Gastroesophageal sphincter (tissue), 4 donors: ENCODE results near the gene CCPG1. TPM values are rescaled to one million over a fixed set of nuclear protein-coding genes. Genes with fewer than 3 reads are reported as not detected.

Experiments used
- ATAC-seq: fragments of 150-250 bp; one replicate; pipeline ENCODE4 v1.9.1; 2016; ENCODE audit warnings: mild to moderate bottlenecking, moderate library complexity
- H3K27ac ChIP-seq, 4 donors: fragments of 200-600 bp; sonication (generic) in 3 of 4; 1 replicate in 3 of 4; 2 replicates in 1 of 4; pipeline ENCODE4 v1.5.1; 2016 to 2019
- H3K27me3 ChIP-seq: fragments of 200-600 bp; sonication (generic); one replicate; pipeline ENCODE4 v1.5.1; 2019
- H3K36me3 ChIP-seq, 2 donors: fragments of 200-600 bp; sonication (generic); one replicate each; pipeline ENCODE4 v1.5.1; 2019; ENCODE audit warnings: control low read depth in 1 of 2
- H3K4me1 ChIP-seq, 3 donors: fragments of 200-600 bp; sonication (generic); 1 replicate in 2 of 3; 2 replicates in 1 of 3; pipeline ENCODE4 v1.5.1; 2016 to 2019; ENCODE audit warnings: control low read depth in 2 of 3
- H3K4me3 ChIP-seq, 2 donors: fragments of 200-600 bp; sonication (generic); one replicate each; pipeline ENCODE4 v1.5.1; 2019; ENCODE audit warnings: mild to moderate bottlenecking in 1 of 2, moderate library complexity in 1 of 2
- H3K9me3 ChIP-seq, 3 donors: fragments of 200-600 bp; sonication (generic); one replicate each; pipeline ENCODE4 v1.5.1; 2017 to 2019; ENCODE audit warnings: control low read depth in 2 of 3
- EP300 ChIP-seq: sonication (generic); formaldehyde crosslinking; IDR thresholded peaks from one replicate; pipeline ENCODE4 v1.6.1; 2017; ENCODE audit warnings: antibody characterized with exemption, mild to moderate bottlenecking
- POLR2A ChIP-seq, 2 donors: fragments of 450-650 bp; IDR thresholded peaks; one replicate each; pipeline ENCODE4 v1.6.1; 2017; ENCODE audit warnings: antibody characterized with exemption in 2 of 2, mild to moderate bottlenecking in 2 of 2, moderate library complexity in 1 of 2
- POLR2AphosphoS5 ChIP-seq: sonication (generic); formaldehyde crosslinking; IDR thresholded peaks from one replicate; pipeline ENCODE4 v1.6.1; 2017; ENCODE audit warnings: antibody characterized with exemption
- WGBS, 2 donors: methylation state at CpG; one replicate each; pipeline ENCODE4 v1.1.5; 2018; ENCODE audit warnings: low coverage in 1 of 2; 5-methylcytosine and 5-hydroxymethylcytosine counted together
- total RNA-seq, 4 donors: library from RNA; depleted of rRNA; stranded (reverse); fragments of >200 nt; gene quantifications; one replicate each; pipeline ENCODE4 v1.1.0, GENCODE V29; 2016
- TF ChIP-seq, protein P1 (sequence below), 4 experiments: fragments of 200-600 bp in 2 of 4; fragments of 450-650 bp in 2 of 4; sonication (generic) in 1 of 4; IDR thresholded peaks; one replicate each; pipeline ENCODE4 v1.5.1; 2017 to 2019; ENCODE audit warnings: antibody characterized with exemption in 4 of 4, mild to moderate bottlenecking in 2 of 4, moderate library complexity in 2 of 4

CCPG1 gene
- total RNA-seq, 4 donors from 2014 or later: 48.2 to 88.2 (median 61.0) TPM

DNA sequence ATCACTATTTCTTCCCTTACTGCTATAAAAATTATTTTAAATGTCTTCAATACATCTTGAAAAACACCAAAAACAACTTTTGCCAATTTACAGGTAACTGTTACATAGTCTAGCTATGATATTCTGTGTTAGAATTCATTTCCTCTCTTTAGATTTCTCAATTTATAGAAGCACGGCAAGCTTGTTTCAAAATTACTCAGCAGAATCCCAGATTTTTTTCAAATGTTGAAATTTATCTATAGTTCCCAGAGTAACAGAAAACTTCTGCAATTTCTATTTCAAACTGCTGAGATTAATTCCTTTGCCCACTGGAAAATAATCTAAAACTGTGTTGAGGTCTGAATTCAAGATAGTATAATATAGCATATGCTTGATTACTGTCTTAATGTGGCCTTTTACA lies 41.2 kb downstream of the CCPG1 start:
- TF ChIP-seq, protein P1, sequence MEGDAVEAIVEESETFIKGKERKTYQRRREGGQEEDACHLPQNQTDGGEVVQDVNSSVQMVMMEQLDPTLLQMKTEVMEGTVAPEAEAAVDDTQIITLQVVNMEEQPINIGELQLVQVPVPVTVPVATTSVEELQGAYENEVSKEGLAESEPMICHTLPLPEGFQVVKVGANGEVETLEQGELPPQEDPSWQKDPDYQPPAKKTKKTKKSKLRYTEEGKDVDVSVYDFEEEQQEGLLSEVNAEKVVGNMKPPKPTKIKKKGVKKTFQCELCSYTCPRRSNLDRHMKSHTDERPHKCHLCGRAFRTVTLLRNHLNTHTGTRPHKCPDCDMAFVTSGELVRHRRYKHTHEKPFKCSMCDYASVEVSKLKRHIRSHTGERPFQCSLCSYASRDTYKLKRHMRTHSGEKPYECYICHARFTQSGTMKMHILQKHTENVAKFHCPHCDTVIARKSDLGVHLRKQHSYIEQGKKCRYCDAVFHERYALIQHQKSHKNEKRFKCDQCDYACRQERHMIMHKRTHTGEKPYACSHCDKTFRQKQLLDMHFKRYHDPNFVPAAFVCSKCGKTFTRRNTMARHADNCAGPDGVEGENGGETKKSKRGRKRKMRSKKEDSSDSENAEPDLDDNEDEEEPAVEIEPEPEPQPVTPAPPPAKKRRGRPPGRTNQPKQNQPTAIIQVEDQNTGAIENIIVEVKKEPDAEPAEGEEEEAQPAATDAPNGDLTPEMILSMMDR (IDR thresholded peaks at IDR 0.05): no peak
- TF ChIP-seq EP300: no peak
- Histone ChIP-seq H3K27ac (no peak overlapping the region), H3K4me1 (no peaks in the 10 kb centered on the region), H3K4me3 (no peak overlapping the region), H3K9me3 (no peaks in the 10 kb centered on the region), H3K36me3 (peaks cover 0 to 73% of the 10 kb centered on the region in 2 donors), H3K27me3 (no peaks in the 10 kb centered on the region)
- ATAC-seq: no peak
- 78 to 88% methylated on average over 1 of the region's 1 CpG for WGBS, 2 donors

- TF ChIP-seq EP300: no peak
- TF ChIP-seq, protein P1 (IDR thresholded peaks at IDR 0.05): no peak
- no peak for TF ChIP-seq POLR2A (IDR thresholded peaks at IDR 0.05)
- no peak for TF ChIP-seq POLR2AphosphoS5
- no peaks in the 10 kb centered on the region for H3K9me3 ChIP-seq
- no peaks in the 10 kb centered on the region for H3K4me1 ChIP-seq
- H3K27me3 ChIP-seq: no peaks in the 10 kb centered on the region
- ATAC-seq: no peak
- H3K27ac ChIP-seq: no peak overlapping the region
- H3K4me3 ChIP-seq: no peak overlapping the region
- 100% methylated on average over 1 of the region's 2 CpGs; no CpG with 5 or more reads in 1 of the 2 donors for WGBS, 2 donors
- peaks cover 0 to 66% of the 10 kb centered on the region in 2 donors for H3K36me3 ChIP-seq
Measured at GRCh38 chr15:55362641-55363040, 45.5 kb downstream of the CCPG1 start.

DNA sequence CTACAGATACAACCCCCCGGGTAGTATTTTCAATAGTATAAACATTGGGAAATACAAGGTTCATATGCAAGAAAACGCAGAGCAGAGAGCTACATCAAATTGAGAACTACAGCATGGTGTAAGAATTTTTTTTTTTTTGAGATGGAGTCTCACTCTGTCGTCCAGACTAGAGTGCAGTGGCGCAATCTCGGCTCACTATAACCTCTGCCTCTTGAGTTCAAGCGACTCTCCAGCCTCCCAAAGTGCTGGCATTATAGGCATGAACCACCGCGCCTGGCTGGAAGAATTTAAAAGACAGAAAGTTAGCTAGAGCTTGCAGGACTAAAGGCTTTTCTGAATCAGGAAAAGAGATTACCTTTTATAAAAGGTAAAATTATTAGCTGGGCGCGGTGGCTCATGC lies 47.1 kb downstream of the CCPG1 start:
- TF ChIP-seq POLR2AphosphoS5 (no peak), POLR2A (IDR thresholded peaks at IDR 0.05) (no peak), EP300 (no peak)
- TF ChIP-seq, protein P1 (IDR thresholded peaks at IDR 0.05): no peak
- no peak overlapping the region for H3K27ac ChIP-seq
- no peaks in the 10 kb centered on the region for H3K27me3 ChIP-seq
- H3K4me3 ChIP-seq: no peak overlapping the region
- no peaks in the 10 kb centered on the region for H3K9me3 ChIP-seq
- no peak for ATAC-seq
- H3K36me3 ChIP-seq: peaks cover 3 to 63% of the 10 kb centered on the region in 2 donors
- WGBS, 2 donors: 75 to 76% methylated on average over 9 to 10 of the region's 10 CpGs
- no peaks in the 10 kb centered on the region for H3K4me1 ChIP-seq

DNA sequence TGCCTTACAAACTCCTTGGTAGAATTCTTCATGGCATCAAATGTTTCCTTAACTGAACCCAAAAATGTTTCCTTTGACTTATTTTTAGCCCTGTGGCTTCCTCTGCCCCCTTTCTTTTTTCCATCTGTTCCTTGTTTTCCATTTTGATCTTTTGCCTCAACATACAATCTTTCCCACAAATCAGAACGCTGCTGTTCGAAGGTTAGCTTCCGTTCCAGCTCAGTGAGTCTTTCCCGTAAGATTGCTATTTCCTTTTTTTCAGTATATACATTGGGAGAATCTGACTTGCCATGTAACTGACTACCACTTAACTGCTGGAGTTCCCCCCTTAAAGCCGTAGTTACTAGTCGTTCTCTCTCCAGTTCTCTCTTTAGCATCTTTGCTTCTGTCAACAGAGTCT lies 47.9 kb downstream of the CCPG1 start:
- Histone ChIP-seq H3K27me3 (no peaks in the 10 kb centered on the region), H3K9me3 (no peaks in the 10 kb centered on the region), H3K27ac (no peak overlapping the region), H3K4me1 (no peaks in the 10 kb centered on the region), H3K4me3 (no peak overlapping the region), H3K36me3 (peaks cover 3 to 71% of the 10 kb centered on the region in 2 donors)
- no peak for TF ChIP-seq EP300
- TF ChIP-seq POLR2A (IDR thresholded peaks at IDR 0.05): no peak
- TF ChIP-seq POLR2AphosphoS5: no peak
- TF ChIP-seq, protein P1 (IDR thresholded peaks at IDR 0.05): no peak
- WGBS, 2 donors: 40 to 66% methylated on average over 3 to 6 of the region's 6 CpGs
- ATAC-seq: no peak

DNA sequence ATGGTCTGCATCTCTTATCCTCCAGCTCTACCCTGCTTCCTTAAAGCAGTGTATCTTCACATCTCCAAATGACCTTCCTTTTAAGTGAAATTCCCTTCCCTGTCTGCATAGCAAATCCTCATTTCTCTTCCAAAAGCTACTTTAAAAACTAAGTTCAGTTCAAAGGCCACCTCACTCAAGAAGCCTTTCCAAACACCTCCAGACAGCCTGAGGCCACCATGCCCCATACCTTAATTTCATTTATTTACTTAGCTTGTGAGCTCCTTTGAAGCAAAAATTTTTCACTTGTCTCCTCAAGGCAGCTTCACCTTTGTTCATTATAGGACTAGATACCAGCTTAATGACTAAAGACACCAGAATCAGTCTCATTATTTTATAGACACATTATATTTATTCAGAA lies 49.7 kb downstream of the CCPG1 start:
- H3K9me3 ChIP-seq: no peaks in the 10 kb centered on the region
- H3K27ac ChIP-seq: no peak overlapping the region
- H3K4me1 ChIP-seq: peaks cover 0 to 1% (median 0%) of the 10 kb centered on the region in 3 donors
- H3K27me3 ChIP-seq: no peaks in the 10 kb centered on the region
- no peak for ATAC-seq
- H3K4me3 ChIP-seq: no peak overlapping the region
- TF ChIP-seq EP300 (no peak), POLR2AphosphoS5 (no peak), POLR2A (IDR thresholded peaks at IDR 0.05) (no peak)
- TF ChIP-seq, protein P1 (IDR thresholded peaks at IDR 0.05): no peak
- H3K36me3 ChIP-seq: peaks cover 3 to 67% of the 10 kb centered on the region in 2 donors
